ENCODE results near the gene SLC6A6. TPM values are rescaled to one million over a fixed set of nuclear protein-coding genes. Genes with fewer than 3 reads are reported as not detected.

Gene SLC6A6
- total RNA-seq, 3 donors from 2014 or later, result 22.1 to 52.4 (median 27.5) TPM

DNA sequence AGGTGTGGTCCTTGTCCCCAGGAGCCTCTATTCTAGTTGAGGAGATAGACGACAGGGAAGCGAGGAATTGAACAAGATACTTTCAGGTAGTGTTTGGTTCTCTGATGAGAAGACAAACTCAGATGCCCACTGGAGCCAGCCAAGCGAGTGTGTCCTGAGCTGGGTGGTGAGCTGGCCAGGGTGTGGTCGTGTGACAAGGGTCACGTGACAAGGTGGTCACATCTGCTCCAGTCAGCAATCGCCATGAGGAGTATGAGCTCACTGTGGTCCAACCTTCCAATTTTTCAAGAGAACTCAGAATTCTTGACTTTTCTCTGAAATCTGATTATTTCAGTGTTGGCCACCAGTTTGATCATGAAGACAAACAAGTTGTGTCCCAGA, 39.5 kb downstream of the SLC6A6 start:
- no peak overlapping the region for H3K27ac ChIP-seq
- H3K36me3 ChIP-seq, result no peaks in the 10 kb centered on the region
- TF ChIP-seq POLR2A (IDR thresholded peaks at IDR 0.05) (no peak), CTCF (IDR thresholded peaks at IDR 0.05) (no peak), POLR2AphosphoS5 (IDR thresholded peaks at IDR 0.05) (no peak)
- H3K4me3 ChIP-seq, result no peak overlapping the region
- peaks cover 5 to 14% of the 10 kb centered on the region in 2 donors for H3K4me1 ChIP-seq
- H3K27me3 ChIP-seq, result no peaks in the 10 kb centered on the region
- no peak for DNase-seq (ENCODE audit: low spot score in 2 of 2)
- no peaks in the 10 kb centered on the region for H3K9me3 ChIP-seq
- intact Hi-C loops (cut with DNase I; ENCODE audit: low total_unique reads), result no loop called here

DNA sequence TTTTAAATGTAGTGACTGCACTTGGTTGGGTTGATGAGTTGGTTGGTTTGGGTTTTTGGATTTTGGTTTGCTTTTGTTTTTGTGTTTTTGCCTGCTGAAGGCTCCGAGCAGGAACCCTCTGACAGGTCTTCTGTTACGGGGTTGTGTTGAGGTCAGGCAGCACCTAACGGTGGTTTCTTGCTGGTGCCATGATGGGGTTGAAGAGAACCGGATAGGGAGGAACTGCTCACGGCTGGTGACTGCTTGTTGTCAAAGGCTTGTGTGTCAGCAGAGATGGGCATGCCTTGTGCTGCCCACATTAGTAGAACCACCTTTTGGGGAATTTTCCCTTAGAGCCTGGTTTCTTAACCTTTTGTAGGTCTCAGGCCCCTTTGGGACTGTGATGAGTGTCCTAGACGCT, 42.0 kb downstream of the SLC6A6 start:
- Histone ChIP-seq H3K36me3 (no peaks in the 10 kb centered on the region), H3K4me1 (peaks cover 2 to 8% of the 10 kb centered on the region in 2 donors), H3K9me3 (no peaks in the 10 kb centered on the region), H3K27me3 (no peaks in the 10 kb centered on the region), H3K27ac (no peak overlapping the region), H3K4me3 (no peak overlapping the region)
- intact Hi-C loops (cut with DNase I; ENCODE audit: low total_unique reads), result loop anchor here (1.0 kb wide), 1 partner anchor 35 kb away; no protein-coding TSS in a partner anchor
- DNase-seq (ENCODE audit: low spot score in 2 of 2), result no peak
- no peak for TF ChIP-seq POLR2AphosphoS5 (IDR thresholded peaks at IDR 0.05)
- no peak for TF ChIP-seq POLR2A (IDR thresholded peaks at IDR 0.05)
- no peak for TF ChIP-seq CTCF (IDR thresholded peaks at IDR 0.05)

GRCh38 chr3:14445773-14446172, 43.4 kb downstream of the SLC6A6 start:
- no peaks in the 10 kb centered on the region for H3K36me3 ChIP-seq
- H3K27me3 ChIP-seq, result no peaks in the 10 kb centered on the region
- intact Hi-C loops (cut with DNase I; ENCODE audit: low total_unique reads), result no loop called here
- no peak for TF ChIP-seq POLR2A (IDR thresholded peaks at IDR 0.05)
- no peak for TF ChIP-seq POLR2AphosphoS5 (IDR thresholded peaks at IDR 0.05)
- no peak for TF ChIP-seq CTCF (IDR thresholded peaks at IDR 0.05)
- no peak overlapping the region for H3K4me3 ChIP-seq
- H3K4me1 ChIP-seq, result no peaks in the 10 kb centered on the region
- H3K27ac ChIP-seq, result no peak overlapping the region
- DNase-seq (ENCODE audit: low spot score in 2 of 2), result no peak
- H3K9me3 ChIP-seq, result no peaks in the 10 kb centered on the region

DNA sequence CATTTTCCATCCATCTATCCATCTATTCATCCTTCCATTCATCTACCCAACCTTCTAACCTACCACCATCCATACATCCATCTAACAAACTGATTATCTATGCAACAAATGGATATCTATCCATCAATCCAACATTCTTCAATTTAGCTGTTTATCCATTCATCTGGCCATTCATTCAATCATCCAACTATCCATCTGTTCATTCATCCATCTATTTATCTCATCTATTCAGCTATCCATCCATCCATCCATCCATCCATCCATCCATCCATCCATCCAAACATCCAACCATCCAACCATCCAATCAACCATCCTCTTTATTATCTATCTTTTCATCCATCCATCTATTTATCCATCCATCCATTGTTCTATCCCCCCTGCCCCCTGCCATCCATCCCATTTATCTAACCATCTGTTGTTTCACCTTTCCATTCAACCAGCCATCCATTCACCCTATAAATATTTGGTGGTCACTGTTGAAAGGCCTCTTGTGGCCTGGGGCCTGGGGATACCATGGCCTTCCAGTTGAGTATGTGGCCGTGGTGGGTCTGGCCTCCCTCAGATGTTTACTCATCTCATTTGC, 44.7 kb downstream of the SLC6A6 start:
- no peak for TF ChIP-seq POLR2AphosphoS5 (IDR thresholded peaks at IDR 0.05)
- TF ChIP-seq POLR2A (IDR thresholded peaks at IDR 0.05), result no peak
- no peak for TF ChIP-seq CTCF (IDR thresholded peaks at IDR 0.05)
- no peaks in the 10 kb centered on the region for H3K36me3 ChIP-seq
- no peak overlapping the region for H3K27ac ChIP-seq

GRCh38 chr3:14448063-14448462, 45.7 kb downstream of the SLC6A6 start:
- Histone ChIP-seq H3K27ac (no peak overlapping the region), H3K4me3 (no peak overlapping the region), H3K4me1 (peaks cover 10 to 11% of the 10 kb centered on the region in 2 donors), H3K9me3 (no peaks in the 10 kb centered on the region), H3K36me3 (no peaks in the 10 kb centered on the region), H3K27me3 (no peaks in the 10 kb centered on the region)
- intact Hi-C loops (cut with DNase I; ENCODE audit: low total_unique reads), result no loop called here
- TF ChIP-seq POLR2AphosphoS5 (IDR thresholded peaks at IDR 0.05), result no peak
- DNase-seq (ENCODE audit: low spot score in 2 of 2), result no peak

More for the DNA sequence above, 44.7 kb downstream of the SLC6A6 start:
- intact Hi-C loops (cut with DNase I; ENCODE audit: low total_unique reads), result no loop called here
- DNase-seq (ENCODE audit: low spot score in 2 of 2), result no peak
- Histone ChIP-seq H3K9me3 (no peaks in the 10 kb centered on the region), H3K4me3 (no peak overlapping the region), H3K27me3 (no peaks in the 10 kb centered on the region), H3K4me1 (peaks cover 1 to 5% of the 10 kb centered on the region in 2 donors)

Measured in breast epithelium (tissue), 4 donors.